ENCODE data around the gene INPP5E.

DNA sequence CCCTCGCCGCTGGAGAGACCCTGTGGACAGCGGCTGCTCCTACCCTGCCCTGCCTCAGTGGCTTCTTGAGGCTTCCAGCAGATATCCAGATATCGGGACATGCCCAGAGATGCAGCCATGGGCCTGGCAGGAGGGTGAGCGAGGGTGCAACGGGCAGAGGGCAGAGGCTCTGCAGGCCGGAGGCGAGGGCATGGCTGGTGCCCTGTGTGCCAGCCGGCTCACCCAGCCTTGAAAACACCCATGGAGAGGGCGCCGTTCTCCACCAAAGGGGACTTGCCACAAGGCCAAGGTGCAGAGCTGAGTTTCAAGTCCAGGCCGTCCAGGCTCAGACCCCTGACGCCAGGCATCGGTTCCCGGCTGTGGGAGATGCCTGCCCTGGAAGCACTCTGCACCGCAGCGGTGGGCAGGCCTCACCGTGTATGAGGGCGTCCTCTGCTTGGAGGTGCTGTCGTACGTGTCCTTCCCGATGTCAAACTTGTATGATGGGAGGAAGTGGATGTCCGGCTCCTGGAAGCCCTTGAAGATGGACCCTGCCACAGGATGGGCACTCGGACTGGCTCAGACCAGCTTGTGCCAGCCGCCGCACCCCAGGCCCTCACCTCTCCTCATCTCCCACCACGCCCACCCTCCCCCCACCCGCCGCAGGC, 8.9 kb downstream of the INPP5E start:
- TF ChIP-seq BCL11A (IDR thresholded peaks at IDR 0.05; ENCODE audit: low read depth, low read length) (no peak), ATF7 (IDR thresholded peaks at IDR 0.05; ENCODE audit: low read depth) (no peak), CHD1 (IDR thresholded peaks at IDR 0.05; ENCODE audit: low read depth, low read length) (no peak), RCOR1 (conservative IDR thresholded peaks at IDR 0.05; ENCODE audit: low read depth, low read length) (no peak), HCFC1 (IDR thresholded peaks at IDR 0.05; ENCODE audit: low read length) (no peak), CEBPB (IDR thresholded peaks at IDR 0.05; ENCODE audit: borderline replicate concordance in 1 of 2, low read depth in 2 of 2, low read length in 2 of 2) (no peak), DPF2 (IDR thresholded peaks at IDR 0.05) (no peak), IRF4 (IDR thresholded peaks at IDR 0.05; ENCODE audit: low read depth, low read length) (no peak), NBN (IDR thresholded peaks at IDR 0.05) (no peak), NRF1 (conservative IDR thresholded peaks at IDR 0.05; ENCODE audit: low read depth, low read length) (no peak), POLR2A (IDR thresholded peaks at IDR 0.05; ENCODE audit: low read depth, low read length) (no peak), SMAD5 (IDR thresholded peaks at IDR 0.05; ENCODE audit: low read depth) (no peak), FOXK2 (IDR thresholded peaks at IDR 0.05) (no peak)
- TF ChIP-seq, protein P1, sequence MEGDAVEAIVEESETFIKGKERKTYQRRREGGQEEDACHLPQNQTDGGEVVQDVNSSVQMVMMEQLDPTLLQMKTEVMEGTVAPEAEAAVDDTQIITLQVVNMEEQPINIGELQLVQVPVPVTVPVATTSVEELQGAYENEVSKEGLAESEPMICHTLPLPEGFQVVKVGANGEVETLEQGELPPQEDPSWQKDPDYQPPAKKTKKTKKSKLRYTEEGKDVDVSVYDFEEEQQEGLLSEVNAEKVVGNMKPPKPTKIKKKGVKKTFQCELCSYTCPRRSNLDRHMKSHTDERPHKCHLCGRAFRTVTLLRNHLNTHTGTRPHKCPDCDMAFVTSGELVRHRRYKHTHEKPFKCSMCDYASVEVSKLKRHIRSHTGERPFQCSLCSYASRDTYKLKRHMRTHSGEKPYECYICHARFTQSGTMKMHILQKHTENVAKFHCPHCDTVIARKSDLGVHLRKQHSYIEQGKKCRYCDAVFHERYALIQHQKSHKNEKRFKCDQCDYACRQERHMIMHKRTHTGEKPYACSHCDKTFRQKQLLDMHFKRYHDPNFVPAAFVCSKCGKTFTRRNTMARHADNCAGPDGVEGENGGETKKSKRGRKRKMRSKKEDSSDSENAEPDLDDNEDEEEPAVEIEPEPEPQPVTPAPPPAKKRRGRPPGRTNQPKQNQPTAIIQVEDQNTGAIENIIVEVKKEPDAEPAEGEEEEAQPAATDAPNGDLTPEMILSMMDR (IDR thresholded peaks at IDR 0.05 in 2 of 3, conservative IDR thresholded peaks at IDR 0.05 in 1 of 3; ENCODE audit: control insufficient read depth in 2 of 3, extremely low read depth in 1 of 3, insufficient read depth in 1 of 3, low read depth in 3 of 3, low read length in 3 of 3): no peak

All from GM12878 (cell line).